Glutamatergic neuron (in vitro differentiated cells): ENCODE results near the gene C1orf210. TPM values are rescaled to one million over a fixed set of nuclear protein-coding genes. Genes with fewer than 3 reads are reported as not detected.

Experiments
- DNase-seq: peaks from one replicate; pipeline ENCODE4 v3.0.0; 2022
- H3K27ac Mint-ChIP-seq: one replicate; pipeline ENCODE4 v1.8.0; 2020; ENCODE audit warnings: mild to moderate bottlenecking, mixed read lengths, inconsistent platforms; ENCODE audit not compliant: unreplicated experiment
- H3K27me3 Mint-ChIP-seq: one replicate; pipeline ENCODE4 v1.8.0; 2020; ENCODE audit warnings: mild to moderate bottlenecking, moderate library complexity, mixed read lengths, inconsistent platforms; ENCODE audit not compliant: unreplicated experiment
- H3K36me3 Mint-ChIP-seq: one replicate; pipeline ENCODE4 v1.8.0; 2020; ENCODE audit warnings: mild to moderate bottlenecking, mixed read lengths, inconsistent platforms; ENCODE audit not compliant: unreplicated experiment
- H3K4me1 Mint-ChIP-seq: one replicate; pipeline ENCODE4 v1.8.0; 2020; ENCODE audit warnings: mild to moderate bottlenecking, low read depth, mixed read lengths, inconsistent platforms; ENCODE audit not compliant: unreplicated experiment
- H3K4me3 Mint-ChIP-seq: one replicate; pipeline ENCODE4 v1.8.0; 2020; ENCODE audit warnings: mild to moderate bottlenecking, mixed read lengths, inconsistent platforms; ENCODE audit not compliant: unreplicated experiment
- H3K9me3 Mint-ChIP-seq: one replicate; pipeline ENCODE4 v1.8.0; 2020; ENCODE audit warnings: mild to moderate bottlenecking, moderate library complexity, mixed read lengths, inconsistent platforms; ENCODE audit not compliant: unreplicated experiment
- CTCF ChIP-seq: fragments of 200-600 bp; sonication (generic); IDR thresholded peaks from one replicate; pipeline ENCODE4 v1.5.0; 2021; ENCODE audit not compliant: partially characterized antibody, unreplicated experiment
- total RNA-seq: library from RNA; stranded (reverse); fragmentation: NEBNext Ultra II Directional; extraction: Animal tissue kit (Norgen Biotek cat#: 25700); gene quantifications from one replicate; pipeline ENCODE4 v1.2.1, GENCODE V29; 2021; ENCODE audit not compliant: unreplicated experiment

C1orf210 gene
- total RNA-seq, 1 donor from 2014 or later = not detected

GRCh38 chr1:43269627-43270375 is 15.6 kb downstream of the C1orf210 start, which contains the start of gene TMEM125:
TMEM125 (plus strand) TSS chr1:43269983; CDS start chr1:43272723, 2,740 bp downstream.
- Mint-ChIP-seq H3K4me3 (no peak within 1 kb of the TSS), H3K36me3 (peaks cover 4% of the 10 kb centered on the region), H3K27me3 (peaks cover 3% of the 10 kb centered on the region), H3K4me1 (peaks cover 2% of the 10 kb centered on the region), H3K9me3 (peaks cover 9% of the 10 kb centered on the region), H3K27ac (no peak within 1 kb of the TSS)
- DNase-seq = no peak
- TF ChIP-seq CTCF = no peak

- DNase-seq = no peak
- TF ChIP-seq CTCF = no peak
- H3K27me3 Mint-ChIP-seq = peaks cover 3% of the 10 kb centered on the region
- peaks cover 2% of the 10 kb centered on the region for H3K4me1 Mint-ChIP-seq
- peaks cover 12% of the 10 kb centered on the region for H3K36me3 Mint-ChIP-seq
- H3K9me3 Mint-ChIP-seq = peaks cover 8% of the 10 kb centered on the region
- no peak overlapping the region for H3K27ac Mint-ChIP-seq
- H3K4me3 Mint-ChIP-seq = no peak overlapping the region
These were observed 17.5 kb downstream of the C1orf210 start for GRCh38 chr1:43267818-43268425.

- no peak overlapping the region for H3K4me3 Mint-ChIP-seq
- peaks cover 8% of the 10 kb centered on the region for H3K9me3 Mint-ChIP-seq
- peaks cover 15% of the 10 kb centered on the region for H3K36me3 Mint-ChIP-seq
- H3K4me1 Mint-ChIP-seq = peaks cover 2% of the 10 kb centered on the region
- peaks cover 4% of the 10 kb centered on the region for H3K27me3 Mint-ChIP-seq
- H3K27ac Mint-ChIP-seq = no peak overlapping the region
- no peak for DNase-seq
- TF ChIP-seq CTCF = no peak
These were observed 18.0 kb downstream of the C1orf210 start for GRCh38 chr1:43267291-43267805.

GRCh38 chr1:43266881-43267280 is 18.5 kb downstream of the C1orf210 start:
- Mint-ChIP-seq H3K27me3 (peaks cover 4% of the 10 kb centered on the region), H3K4me1 (peaks cover 2% of the 10 kb centered on the region), H3K9me3 (peaks cover 8% of the 10 kb centered on the region), H3K4me3 (no peak overlapping the region), H3K36me3 (peaks cover 20% of the 10 kb centered on the region), H3K27ac (no peak overlapping the region)
- TF ChIP-seq CTCF = no peak
- DNase-seq = no peak

GRCh38 chr1:43265431-43265830 is 19.9 kb downstream of the C1orf210 start:
- H3K27ac Mint-ChIP-seq = no peak overlapping the region
- peaks cover 28% of the 10 kb centered on the region for H3K36me3 Mint-ChIP-seq
- peaks cover 14% of the 10 kb centered on the region for H3K9me3 Mint-ChIP-seq
- DNase-seq = no peak
- peak overlapping the region; percentile 25 for H3K4me3 Mint-ChIP-seq
- H3K4me1 Mint-ChIP-seq = peaks cover 2% of the 10 kb centered on the region
- peaks cover 2% of the 10 kb centered on the region for H3K27me3 Mint-ChIP-seq
- no peak for TF ChIP-seq CTCF
